ENCODE results near the gene HTR5A. TPM values are rescaled to one million over a fixed set of nuclear protein-coding genes. Genes with fewer than 3 reads are reported as not detected.

The HTR5A gene
- total RNA-seq, 1 donor from 2014 or later, result 0.08 TPM

DNA sequence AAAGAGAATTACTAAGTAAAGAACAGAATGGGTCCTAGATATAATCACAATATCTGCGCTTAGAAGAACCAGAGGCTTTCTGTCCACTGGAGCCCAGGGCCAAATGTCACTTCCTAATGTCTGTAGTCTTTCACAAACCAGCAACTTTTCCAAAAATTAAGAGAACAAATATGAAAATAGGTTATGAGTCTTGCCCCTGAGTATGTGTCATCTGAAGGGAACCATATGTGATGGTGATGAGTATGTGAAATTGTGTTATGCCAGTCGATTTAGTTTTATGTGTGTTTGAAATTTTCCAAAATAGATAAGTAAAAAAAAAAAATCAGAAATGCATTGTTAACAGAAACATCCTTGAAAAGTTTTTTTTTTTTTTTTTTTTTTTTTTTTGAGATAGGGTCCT, 15.4 kb upstream of the HTR5A start:
- TF ChIP-seq, protein P1, sequence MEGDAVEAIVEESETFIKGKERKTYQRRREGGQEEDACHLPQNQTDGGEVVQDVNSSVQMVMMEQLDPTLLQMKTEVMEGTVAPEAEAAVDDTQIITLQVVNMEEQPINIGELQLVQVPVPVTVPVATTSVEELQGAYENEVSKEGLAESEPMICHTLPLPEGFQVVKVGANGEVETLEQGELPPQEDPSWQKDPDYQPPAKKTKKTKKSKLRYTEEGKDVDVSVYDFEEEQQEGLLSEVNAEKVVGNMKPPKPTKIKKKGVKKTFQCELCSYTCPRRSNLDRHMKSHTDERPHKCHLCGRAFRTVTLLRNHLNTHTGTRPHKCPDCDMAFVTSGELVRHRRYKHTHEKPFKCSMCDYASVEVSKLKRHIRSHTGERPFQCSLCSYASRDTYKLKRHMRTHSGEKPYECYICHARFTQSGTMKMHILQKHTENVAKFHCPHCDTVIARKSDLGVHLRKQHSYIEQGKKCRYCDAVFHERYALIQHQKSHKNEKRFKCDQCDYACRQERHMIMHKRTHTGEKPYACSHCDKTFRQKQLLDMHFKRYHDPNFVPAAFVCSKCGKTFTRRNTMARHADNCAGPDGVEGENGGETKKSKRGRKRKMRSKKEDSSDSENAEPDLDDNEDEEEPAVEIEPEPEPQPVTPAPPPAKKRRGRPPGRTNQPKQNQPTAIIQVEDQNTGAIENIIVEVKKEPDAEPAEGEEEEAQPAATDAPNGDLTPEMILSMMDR (IDR thresholded peaks at IDR 0.05; ENCODE audit: unreplicated experiment), result no peak
- Mint-ChIP-seq H3K27ac (ENCODE audit: unreplicated experiment) (no peak overlapping the region), H3K9me3 (ENCODE audit: unreplicated experiment) (no peaks in the 10 kb centered on the region), H3K27me3 (ENCODE audit: unreplicated experiment) (no peaks in the 10 kb centered on the region), H3K36me3 (ENCODE audit: low read depth, unreplicated experiment) (no peaks in the 10 kb centered on the region), H3K4me1 (ENCODE audit: unreplicated experiment) (no peaks in the 10 kb centered on the region), H3K4me3 (ENCODE audit: unreplicated experiment) (no peak overlapping the region)
- no peak for DNase-seq (ENCODE audit: low spot score)

DNA sequence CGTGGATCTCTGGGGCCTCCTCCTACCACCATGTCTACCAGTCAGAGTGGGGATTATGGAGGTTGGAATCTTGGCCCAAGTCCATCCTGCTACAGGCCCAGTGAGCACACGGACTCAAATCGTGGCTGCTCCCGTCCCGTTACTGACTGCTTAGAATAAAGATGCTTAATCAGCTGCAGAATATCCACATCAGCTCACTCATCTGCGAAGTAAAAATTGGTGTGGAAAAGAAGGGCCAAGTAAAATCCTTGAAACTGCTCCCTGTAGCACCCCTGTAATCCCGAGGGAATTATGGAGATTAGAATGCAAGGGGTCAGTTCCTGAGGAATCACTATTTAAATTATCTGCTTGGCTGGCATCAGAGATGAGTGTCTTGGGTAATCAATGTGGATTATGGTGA, 13.0 kb upstream of the HTR5A start:
- no peak for DNase-seq (ENCODE audit: low spot score)
- no peak overlapping the region for H3K4me3 Mint-ChIP-seq (ENCODE audit: unreplicated experiment)
- peaks cover 2% of the 10 kb centered on the region for H3K27me3 Mint-ChIP-seq (ENCODE audit: unreplicated experiment)
- TF ChIP-seq, protein P1 (IDR thresholded peaks at IDR 0.05; ENCODE audit: unreplicated experiment), result no peak
- H3K4me1 Mint-ChIP-seq (ENCODE audit: unreplicated experiment), result no peaks in the 10 kb centered on the region
- no peak overlapping the region for H3K27ac Mint-ChIP-seq (ENCODE audit: unreplicated experiment)
- H3K36me3 Mint-ChIP-seq (ENCODE audit: low read depth, unreplicated experiment), result no peaks in the 10 kb centered on the region
- H3K9me3 Mint-ChIP-seq (ENCODE audit: unreplicated experiment), result no peaks in the 10 kb centered on the region

DNA sequence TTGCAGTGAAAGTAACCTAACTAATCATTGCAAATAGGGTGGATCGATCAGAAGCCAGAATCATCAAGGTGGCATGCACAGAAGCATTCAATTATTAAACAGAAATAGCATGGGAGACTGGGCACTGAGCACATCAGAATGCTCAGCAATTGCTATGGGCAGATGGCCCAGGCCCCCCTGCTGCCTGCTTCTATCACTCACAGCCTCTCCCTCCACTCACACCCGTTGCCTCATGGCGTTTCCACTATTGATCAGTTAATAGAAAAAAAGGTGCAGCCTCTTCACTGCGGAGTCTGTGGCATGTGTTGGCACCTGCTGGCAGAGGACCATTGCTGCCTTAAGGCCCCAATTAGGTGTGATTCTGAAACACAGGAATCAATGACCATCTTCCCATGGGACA, 11.2 kb upstream of the HTR5A start:
- Mint-ChIP-seq H3K36me3 (ENCODE audit: low read depth, unreplicated experiment) (no peaks in the 10 kb centered on the region), H3K27ac (ENCODE audit: unreplicated experiment) (no peak overlapping the region), H3K9me3 (ENCODE audit: unreplicated experiment) (no peaks in the 10 kb centered on the region), H3K27me3 (ENCODE audit: unreplicated experiment) (peaks cover 2% of the 10 kb centered on the region), H3K4me3 (ENCODE audit: unreplicated experiment) (no peak overlapping the region), H3K4me1 (ENCODE audit: unreplicated experiment) (no peaks in the 10 kb centered on the region)
- TF ChIP-seq, protein P1 (IDR thresholded peaks at IDR 0.05; ENCODE audit: unreplicated experiment), result no peak
- no peak for DNase-seq (ENCODE audit: low spot score)

DNA sequence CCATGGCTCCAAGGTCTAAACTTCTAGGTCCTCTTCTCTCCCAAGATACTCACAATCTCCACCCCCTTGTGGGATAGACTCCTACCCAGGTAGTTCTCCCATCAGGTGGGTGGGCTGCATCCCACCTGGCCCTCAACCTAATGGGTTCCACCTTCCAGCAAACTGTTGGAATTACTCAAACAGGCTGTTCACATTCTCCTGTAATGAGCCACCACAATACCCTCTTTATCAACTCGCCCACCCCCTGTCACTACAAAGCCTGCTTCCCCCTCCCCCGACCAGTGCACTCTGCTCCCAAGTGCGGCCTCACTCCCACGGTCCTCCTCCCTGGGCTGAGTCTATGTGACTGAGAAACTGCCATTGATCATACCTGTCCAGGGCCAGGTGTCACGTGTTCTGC, 10.4 kb upstream of the HTR5A start:
- Mint-ChIP-seq H3K9me3 (ENCODE audit: unreplicated experiment) (no peaks in the 10 kb centered on the region), H3K27ac (ENCODE audit: unreplicated experiment) (no peak overlapping the region), H3K36me3 (ENCODE audit: low read depth, unreplicated experiment) (no peaks in the 10 kb centered on the region), H3K4me3 (ENCODE audit: unreplicated experiment) (no peak overlapping the region), H3K27me3 (ENCODE audit: unreplicated experiment) (peaks cover 2% of the 10 kb centered on the region), H3K4me1 (ENCODE audit: unreplicated experiment) (no peaks in the 10 kb centered on the region)
- TF ChIP-seq, protein P1 (IDR thresholded peaks at IDR 0.05; ENCODE audit: unreplicated experiment), result no peak
- no peak for DNase-seq (ENCODE audit: low spot score)

DNA sequence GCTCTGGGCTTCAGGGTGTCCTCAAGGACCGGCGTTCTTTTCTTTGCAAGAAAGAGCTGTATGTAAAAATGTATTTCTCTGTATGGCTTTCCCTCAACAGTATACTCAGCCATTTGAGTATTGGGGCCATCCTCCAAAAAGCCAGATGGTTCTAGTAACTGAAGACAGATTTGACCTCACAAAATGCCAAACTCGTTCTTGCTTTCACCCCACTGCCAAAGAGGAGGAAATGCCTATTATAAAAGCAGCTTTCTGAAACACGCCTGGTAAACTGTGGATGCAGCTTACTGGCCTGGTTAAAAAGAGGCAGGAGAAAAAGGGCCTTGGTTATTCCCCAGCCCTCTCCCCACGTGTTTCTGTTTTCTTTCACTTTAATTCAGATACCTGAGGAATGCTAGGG, 7.7 kb upstream of the HTR5A start:
- Mint-ChIP-seq H3K27me3 (ENCODE audit: unreplicated experiment) (peaks cover 2% of the 10 kb centered on the region), H3K4me1 (ENCODE audit: unreplicated experiment) (peaks cover 6% of the 10 kb centered on the region), H3K36me3 (ENCODE audit: low read depth, unreplicated experiment) (no peaks in the 10 kb centered on the region), H3K9me3 (ENCODE audit: unreplicated experiment) (no peaks in the 10 kb centered on the region), H3K27ac (ENCODE audit: unreplicated experiment) (no peak overlapping the region), H3K4me3 (ENCODE audit: unreplicated experiment) (no peak overlapping the region)
- DNase-seq (ENCODE audit: low spot score), result no peak
- TF ChIP-seq, protein P1 (IDR thresholded peaks at IDR 0.05; ENCODE audit: unreplicated experiment), result no peak

Measured in endothelial cell (in vitro differentiated cells).